ENCODE measurements around the gene NINJ1.

- TF ChIP-seq POLR2AphosphoS5 (IDR thresholded peaks at IDR 0.05; ENCODE audit: low read depth, low read length) (no peak), POLR2A (IDR thresholded peaks at IDR 0.05; ENCODE audit: low read depth, low read length) (no peak)
These were observed 2.3 kb downstream of the NINJ1 start for GRCh38 chr9:93131599-93132286.

Measured in GM12892 (cell line).